H1 (cell line): ENCODE results near the gene LIPC. TPM values are rescaled to one million over a fixed set of nuclear protein-coding genes. Genes with fewer than 3 reads are reported as not detected.

Experiments used
- CTCF ChIA-PET: fragments of 300-600 bp; sonication (Branson Sonifier 250); formaldehyde crosslinking; loops from one replicate; lab custom pipeline; 2021; ENCODE audit not compliant: partially characterized antibody; lab: Charles Lee
- POLR2A ChIA-PET: fragments of 300-600 bp; sonication (Branson Sonifier 250); formaldehyde crosslinking; loops from one replicate; lab custom pipeline; 2021; ENCODE audit warnings: inconsistent platforms; ENCODE audit not compliant: partially characterized antibody; lab: Charles Lee
- DNase-seq, 2 experiments: peaks; one replicate each; pipeline versions ENCODE4 v3.0.0 to v3.0.0-alpha.2; 2010 to 2022; ENCODE audit warnings: low spot score in 2 of 2, low read depth in 1 of 2, mixed read lengths in 1 of 2
- FAIRE-seq: peaks from 2 replicates; lab custom pipeline; 2011; peaks lifted over from hg19 to GRCh38; lab: Jason Lieb, UNC
- H2AFZ ChIP-seq: 2 replicates; pipeline ENCODE4 v1.8.1; 2012; ENCODE audit warnings: low read length, inconsistent platforms
- H2AK5ac ChIP-seq: 2 replicates; pipeline ENCODE4 v1.6.1; 2013; ENCODE audit warnings: low read depth, low read length
- H2BK120ac ChIP-seq: replicated peaks from 2 replicates; pipeline ENCODE3; 2013; ENCODE audit warnings: low read depth, low read length, inconsistent platforms
- H2BK12ac ChIP-seq: 2 replicates; pipeline ENCODE4 v1.6.1; 2013; ENCODE audit warnings: low read depth, low read length
- H2BK15ac ChIP-seq: 2 replicates; pipeline ENCODE4 v1.6.1; 2013; ENCODE audit warnings: low read length
- H2BK20ac ChIP-seq: 2 replicates; pipeline ENCODE4 v1.6.1; 2013; ENCODE audit warnings: low read length
- H2BK5ac ChIP-seq: 2 replicates; pipeline ENCODE4 v1.6.1; 2013; ENCODE audit warnings: low read depth, low read length
- H3K14ac ChIP-seq: 2 replicates; pipeline ENCODE4 v1.6.1; 2013; ENCODE audit warnings: inconsistent platforms; ENCODE audit not compliant: insufficient read length
- H3K18ac ChIP-seq: 2 replicates; pipeline ENCODE4 v1.6.1; 2013; ENCODE audit warnings: low read length; ENCODE audit errors: extremely low read depth
- H3K23ac ChIP-seq: 2 replicates; pipeline ENCODE4 v1.6.1; 2013; ENCODE audit warnings: inconsistent platforms; ENCODE audit not compliant: insufficient read length
- H3K23me2 ChIP-seq: 2 replicates; pipeline ENCODE4 v1.6.1; 2013; ENCODE audit warnings: low read depth, low read length
- H3K27ac ChIP-seq: 2 replicates; pipeline ENCODE4 v1.6.1; 2011; ENCODE audit warnings: low read depth, low read length, inconsistent platforms
- H3K27me3 ChIP-seq, 4 experiments: replicated peaks in 1 of 4; 1 replicate in 1 of 4; 2 replicates in 3 of 4; pipeline versions ENCODE4 v1.6.1 to v1.8.1; 2011 to 2013; ENCODE audit warnings: low read length in 3 of 4, mild to moderate bottlenecking in 3 of 4, inconsistent platforms in 2 of 4, mixed read lengths in 2 of 4, moderate library complexity in 1 of 4; ENCODE audit not compliant: control insufficient read depth in 3 of 4, insufficient read depth in 3 of 4; ENCODE audit errors: extremely low read depth in 1 of 4
- H3K36me3 ChIP-seq, 4 experiments: 2 replicates each; pipeline versions ENCODE4 v1.6.1 to v1.8.1; 2011 to 2013; ENCODE audit warnings: mild to moderate bottlenecking in 4 of 4, low read length in 3 of 4, moderate library complexity in 2 of 4, control low read depth in 1 of 4, inconsistent platforms in 1 of 4; ENCODE audit not compliant: insufficient read depth in 4 of 4, control insufficient read depth in 2 of 4
- H3K4ac ChIP-seq: replicated peaks from 2 replicates; pipeline ENCODE3; 2013; ENCODE audit warnings: low read length, low read depth, mixed read lengths, inconsistent platforms; ENCODE audit not compliant: insufficient read length
- H3K4me1 ChIP-seq, 4 experiments: replicated peaks in 1 of 4; 1 replicate in 1 of 4; 2 replicates in 3 of 4; pipeline versions ENCODE4 v1.6.1 to v1.8.1; 2011 to 2013; ENCODE audit warnings: low read length in 3 of 4, inconsistent platforms in 2 of 4, mixed read lengths in 1 of 4; ENCODE audit not compliant: insufficient read depth in 4 of 4, control insufficient read depth in 3 of 4
- H3K4me2 ChIP-seq, 2 experiments: 2 replicates each; pipeline versions ENCODE4 v1.6.1 to v1.8.1; 2011 to 2013; ENCODE audit warnings: low read depth in 2 of 2, low read length in 2 of 2, control low read depth in 1 of 2, inconsistent platforms in 1 of 2, mild to moderate bottlenecking in 1 of 2; ENCODE audit not compliant: insufficient read depth in 1 of 2
- H3K4me3 ChIP-seq, 4 experiments: fragments of 200-600, 300-600 bp in 1 of 4; sonication (generic), shearing (Covaris generic), sonication (Bioruptor Twin) in 1 of 4; 2 replicates each; pipeline versions ENCODE4 v1.5.1 to v1.8.1; 2011 to 2016; ENCODE audit warnings: low read length in 4 of 4, low read depth in 3 of 4, control low read depth in 2 of 4, inconsistent platforms in 2 of 4, mild to moderate bottlenecking in 2 of 4, mixed read lengths in 1 of 4, moderate library complexity in 1 of 4; ENCODE audit not compliant: insufficient read depth in 2 of 4; ENCODE audit errors: extremely low read depth in 1 of 4
- H3K56ac ChIP-seq: replicated peaks from 2 replicates; pipeline ENCODE3; 2013; ENCODE audit warnings: low read depth, mild to moderate bottlenecking, mixed read lengths, low read length, inconsistent platforms; ENCODE audit not compliant: insufficient read length
- H3K79me1 ChIP-seq: 2 replicates; pipeline ENCODE4 v1.6.1; 2013; ENCODE audit warnings: low read depth, low read length, control low read depth
- H3K79me2 ChIP-seq, 2 experiments: 2 replicates each; pipeline versions ENCODE4 v1.6.1 to v1.8.1; 2012 to 2013; ENCODE audit warnings: low read length in 2 of 2, mild to moderate bottlenecking in 2 of 2, inconsistent platforms in 1 of 2; ENCODE audit not compliant: insufficient read depth in 2 of 2, control insufficient read depth in 1 of 2
- H3K9ac ChIP-seq, 4 experiments: replicated peaks in 1 of 4; 1 replicate in 1 of 4; 2 replicates in 3 of 4; pipeline versions ENCODE4 v1.6.1 to v1.8.1; 2011 to 2013; ENCODE audit warnings: low read depth in 3 of 4, low read length in 3 of 4, control low read depth in 2 of 4, mild to moderate bottlenecking in 2 of 4, moderate library complexity in 2 of 4, inconsistent platforms in 1 of 4; ENCODE audit errors: extremely low read depth in 1 of 4
- H3K9me3 ChIP-seq, 2 experiments: 2 replicates each; pipeline versions ENCODE4 v1.6.1 to v1.8.1; 2012 to 2013; ENCODE audit warnings: mild to moderate bottlenecking in 2 of 2, moderate library complexity in 2 of 2, control low read depth in 1 of 2, inconsistent platforms in 1 of 2, low read depth in 1 of 2, low read length in 1 of 2, mixed read lengths in 1 of 2; ENCODE audit not compliant: insufficient read depth in 2 of 2
- H4K20me1 ChIP-seq, 2 experiments: replicated peaks in 1 of 2; 2 replicates each; pipeline versions ENCODE3 to v1.8.1; 2011 to 2013; ENCODE audit warnings: inconsistent platforms in 2 of 2, low read length in 2 of 2, mild to moderate bottlenecking in 1 of 2; ENCODE audit not compliant: insufficient read depth in 2 of 2, control insufficient read depth in 1 of 2
- H4K5ac ChIP-seq: 2 replicates; pipeline ENCODE4 v1.6.1; 2013; ENCODE audit warnings: low read length, low read depth, mixed read lengths, inconsistent platforms; ENCODE audit not compliant: insufficient read length
- H4K8ac ChIP-seq: 2 replicates; pipeline ENCODE4 v1.8.0; 2013; ENCODE audit warnings: mild to moderate bottlenecking, moderate library complexity, low read length, inconsistent platforms; ENCODE audit not compliant: insufficient read depth; ENCODE audit errors: extremely low read depth
- H4K91ac ChIP-seq: replicated peaks from 2 replicates; pipeline ENCODE3; 2013; ENCODE audit warnings: low read length, mixed read lengths, inconsistent platforms; ENCODE audit not compliant: insufficient read length
- EP300 ChIP-seq, 2 experiments: IDR thresholded peaks; 1 replicate in 1 of 2; 2 replicates in 1 of 2; pipeline ENCODE4 v1.6.1; 2011 to 2012; ENCODE audit warnings: low read depth in 2 of 2, low read length in 2 of 2, mild to moderate bottlenecking in 2 of 2, borderline replicate concordance in 1 of 2, inconsistent platforms in 1 of 2, moderate library complexity in 1 of 2
- JUN ChIP-seq: IDR thresholded peaks from 2 replicates; pipeline ENCODE4 v1.6.1; 2011; ENCODE audit warnings: low read depth, mild to moderate bottlenecking, improper control_type of control experiment, low read length
- KDM5A ChIP-seq: fragments of 200-600 bp; IDR thresholded peaks from 2 replicates; pipeline ENCODE4 v1.7.1; 2012; ENCODE audit warnings: mild to moderate bottlenecking, low read length, inconsistent platforms, mixed read lengths
- NANOG ChIP-seq: IDR thresholded peaks from 2 replicates; pipeline ENCODE4 v1.6.1; 2011; ENCODE audit warnings: low read length, low read depth, mild to moderate bottlenecking, inconsistent platforms; ENCODE audit not compliant: insufficient read depth, poor library complexity, severe bottlenecking
- RXRA ChIP-seq: IDR thresholded peaks from 2 replicates; pipeline ENCODE4 v1.6.1; 2011; ENCODE audit warnings: low read depth, mild to moderate bottlenecking, low read length, moderate library complexity; ENCODE audit not compliant: insufficient read depth
- SP4 ChIP-seq: IDR thresholded peaks from 2 replicates; pipeline ENCODE4 v1.6.1; 2012; ENCODE audit warnings: low read length, inconsistent platforms
- TCF12 ChIP-seq: IDR thresholded peaks from 2 replicates; pipeline ENCODE4 v1.6.1; 2011; ENCODE audit warnings: low read depth, mild to moderate bottlenecking, low read length
- WGBS, 2 experiments: shearing (Covaris generic) in 1 of 2; methylation state at CpG; one replicate each; pipeline versions ENCODE4 v1.1.6 to v1.1.7; 2013 to 2015; ENCODE audit warnings: low lambda C conversion rate in 2 of 2, mixed read lengths in 2 of 2, inconsistent platforms in 1 of 2, low coverage in 1 of 2, missing lambda C conversion rate in 1 of 2; ENCODE audit not compliant: insufficient replicate concordance in 2 of 2, insufficient coverage in 1 of 2, insufficient read length in 1 of 2; ENCODE audit errors: extremely low coverage in 1 of 2, missing lambda C conversion rate in 1 of 2; 5-methylcytosine and 5-hydroxymethylcytosine counted together
- polyA plus RNA-seq, 7 experiments: library from polyadenylated mRNA; depleted of rRNA in 3 of 7; stranded (reverse) in 5 of 7; unstranded in 2 of 7; fragments of >200 nt in 5 of 7; fragments of 200-250 nt in 2 of 7; gene quantifications; 1 replicate in 5 of 7; 2 replicates in 1 of 7; 4 replicates in 1 of 7; pipeline versions ENCODE4 v1.2.1 to v1.2.3, GENCODE V29; 2011 to 2013; ENCODE audit warnings: missing spikeins in 2 of 7, mixed read lengths in 2 of 7
- total RNA-seq: library from RNA; stranded (reverse); fragmentation: NEBNext Ultra II Directional; extraction: Animal tissue kit (Norgen Biotek cat#: 25700); gene quantifications from 2 replicates; pipeline ENCODE4 v1.2.1, GENCODE V29; 2021
- TF ChIP-seq, protein P1 (sequence below): IDR thresholded peaks from 2 replicates; pipeline ENCODE4 v1.6.1; 2012; ENCODE audit warnings: inconsistent platforms
- TF ChIP-seq, protein P2 (sequence below): IDR thresholded peaks from 2 replicates; pipeline ENCODE4 v1.6.1; 2012; ENCODE audit warnings: low read length, inconsistent platforms

LIPC gene
- total and polyA plus RNA-seq, 2 of the 8 experiments (the other 6 are each of a cell fraction or from before 2014, with no cell fraction given), result not detected

DNA sequence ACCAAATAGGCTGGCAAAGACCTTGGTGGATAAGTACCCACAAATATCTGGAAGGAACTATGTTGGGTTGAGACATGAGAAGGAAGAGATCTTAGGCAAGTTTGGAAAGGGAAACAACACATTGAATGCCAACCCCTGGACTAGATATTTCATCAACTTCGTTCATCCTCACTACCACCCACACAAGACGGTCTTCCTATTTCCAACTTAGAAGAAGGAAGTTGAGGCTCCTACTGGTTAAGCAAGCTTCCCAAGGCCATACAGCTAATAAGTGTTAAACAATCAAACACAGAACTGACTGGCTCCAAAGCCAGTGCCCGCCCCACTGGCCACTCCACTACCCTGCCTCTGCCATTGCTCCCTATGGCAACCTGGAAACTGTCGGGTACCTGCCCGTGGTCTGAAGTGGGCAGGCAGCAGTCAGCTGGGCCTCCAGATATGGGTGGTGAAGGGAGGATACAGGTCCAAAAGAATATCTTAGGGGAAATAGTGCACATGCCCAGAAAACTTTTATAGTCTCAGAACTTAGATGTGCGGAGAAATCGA lies 94.9 kb downstream of the LIPC start:
- Histone ChIP-seq H3K4me1 (no peaks in the 10 kb centered on the region), H3K27me3 (no peaks in the 10 kb centered on the region), H2BK15ac (no peak overlapping the region), H3K27ac (no peak overlapping the region), H2BK20ac (no peak overlapping the region), H3K36me3 (no peaks in the 10 kb centered on the region), H2AFZ (no peak overlapping the region), H3K4me3 (no peak overlapping the region), H4K91ac (no peak overlapping the region), H3K14ac (no peak overlapping the region), H3K56ac (no peak overlapping the region), H2BK12ac (no peak overlapping the region), H3K23me2 (no peaks in the 10 kb centered on the region), H3K4me2 (no peak overlapping the region), H2BK5ac (no peak overlapping the region), H3K9me3 (no peaks in the 10 kb centered on the region), H3K18ac (no peak overlapping the region), H3K79me1 (no peaks in the 10 kb centered on the region), H2AK5ac (no peak overlapping the region), H4K20me1 (no peaks in the 10 kb centered on the region), H3K23ac (no peak overlapping the region), H4K5ac (no peak overlapping the region), H4K8ac (peak overlapping the region; percentile 59), H3K79me2 (no peaks in the 10 kb centered on the region), H3K4ac (no peak overlapping the region), H2BK120ac (no peak overlapping the region), H3K9ac (no peak overlapping the region)
- CTCF ChIA-PET, result no interaction called here
- whole genome bisulfite sequencing, 2 experiments, result 75% methylated on average over 7 of the region's 7 CpGs; no CpG with 5 or more reads in 1 of the 2 experiments
- TF ChIP-seq NANOG, result no peak
- TF ChIP-seq EP300 (IDR thresholded peaks at IDR 0.05; ENCODE audit: borderline replicate concordance in 1 of 2, low read depth in 2 of 2, low read length in 2 of 2), result no peak
- TF ChIP-seq, protein P1, sequence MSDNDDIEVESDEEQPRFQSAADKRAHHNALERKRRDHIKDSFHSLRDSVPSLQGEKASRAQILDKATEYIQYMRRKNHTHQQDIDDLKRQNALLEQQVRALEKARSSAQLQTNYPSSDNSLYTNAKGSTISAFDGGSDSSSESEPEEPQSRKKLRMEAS, result no peak
- TF ChIP-seq KDM5A, result no peak
- TF ChIP-seq SP4, result no peak
- no peak for TF ChIP-seq JUN
- no peak for TF ChIP-seq TCF12
- no peak for TF ChIP-seq RXRA
- TF ChIP-seq, protein P2, sequence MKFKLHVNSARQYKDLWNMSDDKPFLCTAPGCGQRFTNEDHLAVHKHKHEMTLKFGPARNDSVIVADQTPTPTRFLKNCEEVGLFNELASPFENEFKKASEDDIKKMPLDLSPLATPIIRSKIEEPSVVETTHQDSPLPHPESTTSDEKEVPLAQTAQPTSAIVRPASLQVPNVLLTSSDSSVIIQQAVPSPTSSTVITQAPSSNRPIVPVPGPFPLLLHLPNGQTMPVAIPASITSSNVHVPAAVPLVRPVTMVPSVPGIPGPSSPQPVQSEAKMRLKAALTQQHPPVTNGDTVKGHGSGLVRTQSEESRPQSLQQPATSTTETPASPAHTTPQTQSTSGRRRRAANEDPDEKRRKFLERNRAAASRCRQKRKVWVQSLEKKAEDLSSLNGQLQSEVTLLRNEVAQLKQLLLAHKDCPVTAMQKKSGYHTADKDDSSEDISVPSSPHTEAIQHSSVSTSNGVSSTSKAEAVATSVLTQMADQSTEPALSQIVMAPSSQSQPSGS, result no peak
- FAIRE-seq, result no peak
- POLR2A ChIA-PET, result no interaction called here
- DNase-seq, result no peak
